AG10803 (cell line): ENCODE results near the gene ELANE.
A peak's percentile ranks its signal among the peaks of the same experiment; 100 is the strongest.

Experiments
- DNase-seq: peaks from one replicate; pipeline ENCODE4 v3.0.0; 2010; ENCODE audit warnings: low read depth
- H3K4me3 ChIP-seq: 2 replicates; pipeline ENCODE4 v1.5.1; 2011; ENCODE audit warnings: mild to moderate bottlenecking, low read length, control low read depth
- CTCF ChIP-seq: conservative IDR thresholded peaks from 2 replicates; pipeline ENCODE4 v1.5.1; 2011; ENCODE audit warnings: mild to moderate bottlenecking, low read length, control low read depth, inconsistent platforms

The ELANE gene

DNA sequence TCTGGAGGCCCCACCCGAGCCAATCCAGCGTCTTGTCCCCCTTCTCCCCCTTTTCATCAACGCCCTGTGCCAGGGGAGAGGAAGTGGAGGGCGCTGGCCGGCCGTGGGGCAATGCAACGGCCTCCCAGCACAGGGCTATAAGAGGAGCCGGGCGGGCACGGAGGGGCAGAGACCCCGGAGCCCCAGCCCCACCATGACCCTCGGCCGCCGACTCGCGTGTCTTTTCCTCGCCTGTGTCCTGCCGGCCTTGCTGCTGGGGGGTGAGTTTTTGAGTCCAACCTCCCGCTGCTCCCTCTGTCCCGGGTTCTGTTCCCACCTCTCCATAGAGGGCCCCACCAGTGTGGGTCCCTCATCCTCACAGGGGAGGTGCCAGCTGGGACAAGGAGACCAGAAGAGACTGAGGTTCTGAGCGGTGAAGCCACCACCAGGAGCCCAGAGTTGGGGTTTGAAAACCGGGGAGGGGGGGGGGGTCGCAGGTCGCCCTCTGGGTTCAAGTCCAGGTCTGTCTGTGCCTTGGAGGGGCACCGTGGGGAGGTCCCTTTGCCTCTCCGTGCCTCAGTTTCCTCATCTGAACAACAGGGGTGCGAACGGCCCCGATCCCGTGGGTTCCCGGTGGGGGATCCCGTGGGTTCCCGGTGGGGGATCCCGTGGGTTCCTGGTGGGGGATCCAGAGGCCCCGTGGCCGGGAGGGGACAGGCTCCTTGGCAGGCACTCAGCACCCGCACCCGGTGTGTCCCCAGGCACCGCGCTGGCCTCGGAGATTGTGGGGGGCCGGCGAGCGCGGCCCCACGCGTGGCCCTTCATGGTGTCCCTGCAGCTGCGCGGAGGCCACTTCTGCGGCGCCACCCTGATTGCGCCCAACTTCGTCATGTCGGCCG, at the start of gene ELANE:
ELANE (plus strand) TSS at position 168 of the 878 bp plus-strand sequence; CDS start at position 194, 26 bp downstream.
- H3K4me3 ChIP-seq = peak within 1 kb of the TSS; percentile 44
- no peak for DNase-seq
- no peak for TF ChIP-seq CTCF

- H3K4me3 ChIP-seq = peak overlapping the region; percentile 41; the same call in 1 of the 2 replicates
These were observed 49.5 kb upstream of the ELANE start for GRCh38 chr19:802498-803098.

GRCh38 chr19:803099-803561, 49.0 kb upstream of the ELANE start:
- TF ChIP-seq CTCF = no peak
- DNase-seq = no peak
- no peak overlapping the region for H3K4me3 ChIP-seq

More at GRCh38 chr19:802498-803098, 49.5 kb upstream of the ELANE start:
- TF ChIP-seq CTCF = no peak
- DNase-seq = no peak

DNA sequence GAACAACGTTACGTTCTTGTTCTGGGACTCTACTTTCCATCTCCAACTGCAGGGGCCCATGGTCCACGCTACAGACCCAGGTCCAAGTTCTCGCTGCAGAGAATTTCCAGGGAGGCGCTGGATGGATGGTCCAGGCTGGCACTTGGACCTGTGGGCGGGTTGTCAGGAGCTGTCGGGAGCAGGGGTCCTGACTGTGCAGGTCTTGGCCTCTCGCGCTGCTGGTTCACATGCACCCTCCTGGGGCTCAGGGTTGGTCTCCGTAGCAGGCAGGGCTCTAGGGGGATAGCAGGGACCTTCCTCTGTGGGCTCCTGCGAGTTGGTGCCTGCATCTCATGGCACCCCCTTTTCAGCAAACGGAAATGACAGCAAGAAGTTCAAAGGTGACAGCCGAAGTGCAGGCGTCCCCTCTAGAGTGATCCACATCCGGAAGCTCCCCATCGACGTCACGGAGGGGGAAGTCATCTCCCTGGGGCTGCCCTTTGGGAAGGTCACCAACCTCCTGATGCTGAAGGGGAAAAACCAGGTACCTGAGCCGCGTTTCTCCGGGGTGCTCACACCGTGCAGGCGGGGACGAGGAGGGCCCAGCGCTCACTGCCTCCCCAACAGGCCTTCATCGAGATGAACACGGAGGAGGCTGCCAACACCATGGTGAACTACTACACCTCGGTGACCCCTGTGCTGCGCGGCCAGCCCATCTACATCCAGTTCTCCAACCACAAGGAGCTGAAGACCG, 48.3 kb upstream of the ELANE start:
- DNase-seq = no peak

DNA sequence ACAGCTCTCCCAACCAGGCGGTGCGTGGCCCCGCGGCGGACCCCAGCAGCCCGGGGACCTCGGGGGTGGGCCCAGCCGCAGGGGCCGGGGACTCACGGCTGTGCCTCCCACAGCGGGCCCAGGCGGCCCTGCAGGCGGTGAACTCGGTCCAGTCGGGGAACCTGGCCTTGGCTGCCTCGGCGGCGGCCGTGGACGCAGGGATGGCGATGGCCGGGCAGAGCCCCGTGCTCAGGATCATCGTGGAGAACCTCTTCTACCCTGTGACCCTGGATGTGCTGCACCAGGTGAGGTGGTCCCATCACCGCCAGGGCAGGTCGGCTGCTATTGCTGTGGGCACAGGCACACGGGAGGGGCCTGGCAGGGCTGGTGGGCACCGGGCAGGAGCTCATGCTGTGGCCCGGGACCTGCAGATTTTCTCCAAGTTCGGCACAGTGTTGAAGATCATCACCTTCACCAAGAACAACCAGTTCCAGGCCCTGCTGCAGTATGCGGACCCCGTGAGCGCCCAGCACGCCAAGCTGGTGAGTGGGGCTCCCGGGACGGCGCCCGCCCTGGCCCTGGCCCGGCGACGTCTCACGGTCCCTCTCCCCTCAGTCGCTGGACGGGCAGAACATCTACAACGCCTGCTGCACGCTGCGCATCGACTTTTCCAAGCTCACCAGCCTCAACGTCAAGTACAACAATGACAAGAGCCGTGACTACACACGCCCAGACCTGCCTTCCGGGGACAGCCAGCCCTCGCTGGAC, 47.5 kb upstream of the ELANE start:
- DNase-seq = no peak
- no peak overlapping the region for H3K4me3 ChIP-seq
- TF ChIP-seq CTCF = no peak

More for the DNA sequence above, 48.3 kb upstream of the ELANE start:
- TF ChIP-seq CTCF = no peak
- H3K4me3 ChIP-seq = no peak overlapping the region

DNA sequence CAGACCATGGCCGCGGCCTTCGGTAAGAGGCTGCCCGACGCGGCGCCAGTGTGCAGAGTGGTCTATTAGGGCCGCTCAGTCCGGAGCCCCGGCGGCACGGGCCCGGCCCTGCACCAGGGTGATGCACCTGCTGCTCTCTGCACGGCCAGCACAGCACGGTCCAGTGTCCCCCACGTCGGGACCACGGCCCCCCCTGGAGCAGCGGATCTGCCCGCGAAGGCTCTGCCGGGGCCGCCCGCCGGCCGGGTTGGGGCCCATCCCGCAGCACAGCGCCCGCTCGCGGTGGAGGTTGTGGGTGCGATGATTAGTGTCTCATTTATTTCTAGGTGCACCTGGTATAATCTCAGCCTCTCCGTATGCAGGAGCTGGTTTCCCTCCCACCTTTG, 46.9 kb upstream of the ELANE start:
- DNase-seq = no peak
- TF ChIP-seq CTCF = no peak
- H3K4me3 ChIP-seq = no peak overlapping the region
